Mucosa of descending colon (tissue), 3 donors: ENCODE data around the gene PAFAH2. TPM values are rescaled to one million over a fixed set of nuclear protein-coding genes. Genes with fewer than 3 reads are reported as not detected.
"Not testable (repeated sequence)": the region's sequence is repeated elsewhere in the genome, so short reads cannot be mapped to it uniquely, and the experiment has no call there.

ENCODE experiments used
- ATAC-seq: fragments of 200-7000 bp; cut with Tn5 transposase; one replicate; pipeline ENCODE4 v1.9.1; 2020; ENCODE audit warnings: mild to moderate bottlenecking, moderate library complexity
- DNase-seq, 3 donors: peaks; one replicate each; pipeline ENCODE4 v3.0.0-alpha.2; 2020
- H3K36me3 ChIP-seq: fragments of 200-600 bp; one replicate; pipeline ENCODE4 v1.8.0; 2021; ENCODE audit warnings: low read depth, mild to moderate bottlenecking
- H3K4me1 ChIP-seq: fragments of 200-600 bp; one replicate; pipeline ENCODE4 v1.8.0; 2021; ENCODE audit warnings: low read depth, mild to moderate bottlenecking
- H3K4me3 ChIP-seq: fragments of 200-600 bp; one replicate; pipeline ENCODE4 v1.8.0; 2021; ENCODE audit warnings: mild to moderate bottlenecking
- H3K9me3 ChIP-seq: fragments of 200-600 bp; one replicate; pipeline ENCODE4 v1.8.0; 2021; ENCODE audit warnings: mild to moderate bottlenecking
- intact Hi-C, 2 donors: fragments of 100-400 bp; cut with DNase I in 1 of 2; cut with micrococcal nuclease in 1 of 2; formaldehyde crosslinking; loops; one replicate each; pipeline versions ENCODE4 v1.11.0 to v1.11.1; 2022; cut with DNase I, micrococcal nuclease
- total RNA-seq, 3 donors: library from RNA; stranded (reverse); fragmentation: NEBNext Ultra II Directional in 2 of 3; extraction: Animal tissue kit (Norgen Biotek cat#: 25700) in 2 of 3; gene quantifications; one replicate each; pipeline versions ENCODE4 v1.2.1 to v1.2.4, GENCODE V29; 2021 to 2023
- TF ChIP-seq, protein P1 (sequence below): fragments of 200-600 bp; IDR thresholded peaks from one replicate; pipeline ENCODE4 v1.8.0; 2022; ENCODE audit warnings: antibody characterized with exemption, mild to moderate bottlenecking
- donor health status: DM: no; HTN: no; CAD: no; lungs with moderate emphysema.
- donor health status: DM: no; HTN: no; CAD: no.
- donor health status: DM: no; HTN: yes; CAD: no.

The PAFAH2 gene
- total RNA-seq, 3 donors from 2014 or later = 25.8 to 51.8 (median 38.0) TPM

DNA sequence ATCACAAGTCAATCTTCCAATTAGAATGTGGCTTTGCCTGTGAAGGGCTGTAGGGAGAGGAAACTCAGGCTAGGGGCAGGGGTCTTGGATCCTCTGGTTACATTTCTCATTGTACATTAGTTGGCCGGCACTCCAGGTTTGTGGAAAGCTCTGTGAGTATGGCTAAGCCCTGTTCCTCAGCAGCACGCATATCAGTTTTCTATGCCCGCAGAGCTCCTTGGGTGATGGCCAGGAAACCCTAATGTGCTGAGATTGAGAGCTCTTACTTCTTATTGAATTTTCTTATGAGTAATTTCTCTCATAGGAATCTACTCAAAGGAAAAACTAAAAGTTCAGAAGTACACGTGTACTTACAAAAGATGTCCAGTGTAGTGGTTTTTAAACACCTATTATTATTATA lies 60.9 kb downstream of the PAFAH2 start:
- Histone ChIP-seq H3K36me3 (no peaks in the 10 kb centered on the region), H3K9me3 (no peaks in the 10 kb centered on the region), H3K4me3 (no peak overlapping the region), H3K4me1 (peaks cover 5% of the 10 kb centered on the region)
- ATAC-seq = no peak
- TF ChIP-seq, protein P1, sequence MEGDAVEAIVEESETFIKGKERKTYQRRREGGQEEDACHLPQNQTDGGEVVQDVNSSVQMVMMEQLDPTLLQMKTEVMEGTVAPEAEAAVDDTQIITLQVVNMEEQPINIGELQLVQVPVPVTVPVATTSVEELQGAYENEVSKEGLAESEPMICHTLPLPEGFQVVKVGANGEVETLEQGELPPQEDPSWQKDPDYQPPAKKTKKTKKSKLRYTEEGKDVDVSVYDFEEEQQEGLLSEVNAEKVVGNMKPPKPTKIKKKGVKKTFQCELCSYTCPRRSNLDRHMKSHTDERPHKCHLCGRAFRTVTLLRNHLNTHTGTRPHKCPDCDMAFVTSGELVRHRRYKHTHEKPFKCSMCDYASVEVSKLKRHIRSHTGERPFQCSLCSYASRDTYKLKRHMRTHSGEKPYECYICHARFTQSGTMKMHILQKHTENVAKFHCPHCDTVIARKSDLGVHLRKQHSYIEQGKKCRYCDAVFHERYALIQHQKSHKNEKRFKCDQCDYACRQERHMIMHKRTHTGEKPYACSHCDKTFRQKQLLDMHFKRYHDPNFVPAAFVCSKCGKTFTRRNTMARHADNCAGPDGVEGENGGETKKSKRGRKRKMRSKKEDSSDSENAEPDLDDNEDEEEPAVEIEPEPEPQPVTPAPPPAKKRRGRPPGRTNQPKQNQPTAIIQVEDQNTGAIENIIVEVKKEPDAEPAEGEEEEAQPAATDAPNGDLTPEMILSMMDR = no peak
- DNase-seq = no peak
- intact Hi-C loops = no loop called here

DNA sequence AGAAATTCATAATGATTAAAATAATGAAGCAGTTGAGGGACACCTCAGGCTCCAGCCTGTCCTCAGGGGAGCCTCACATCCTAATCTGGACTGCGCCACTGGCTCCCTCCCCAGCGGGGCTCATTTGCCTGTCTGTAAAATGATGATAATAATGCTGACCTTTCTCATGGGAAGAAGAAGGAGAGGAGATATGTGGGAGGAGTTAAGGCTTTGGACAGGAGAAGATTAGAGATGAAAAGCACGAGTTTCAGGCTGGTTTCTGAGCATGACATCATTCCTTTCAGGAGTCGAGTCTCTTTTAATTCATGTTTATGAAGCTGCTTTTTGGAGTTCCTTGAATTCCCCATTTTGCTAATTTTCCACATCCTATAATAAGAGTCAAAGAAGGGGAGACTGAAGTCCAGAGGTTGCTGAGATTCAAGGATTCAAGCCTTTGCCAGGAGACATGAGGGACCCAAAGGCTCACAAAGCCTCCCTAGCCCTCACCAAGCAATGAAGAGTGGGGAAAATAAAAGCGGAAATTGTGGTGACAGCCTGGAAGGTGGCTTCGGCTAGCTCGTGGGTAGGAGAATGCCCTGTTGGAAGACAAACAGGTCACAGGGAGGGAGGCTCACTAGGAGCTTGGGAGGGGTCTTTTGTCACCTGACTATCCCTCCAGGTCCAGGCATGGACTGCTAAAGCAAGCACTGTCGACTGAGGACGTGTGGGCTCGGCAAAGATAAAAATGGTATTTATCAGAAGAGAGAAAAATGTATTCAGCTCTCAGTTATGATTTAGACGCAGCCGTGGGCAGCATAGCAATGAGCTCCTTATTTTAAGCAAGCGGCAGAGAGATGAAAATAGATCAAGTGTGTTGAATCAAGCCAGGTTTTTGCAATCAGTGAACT lies 64.1 kb downstream of the PAFAH2 start:
- TF ChIP-seq, protein P1 = no peak
- no peak for DNase-seq
- H3K36me3 ChIP-seq = no peaks in the 10 kb centered on the region
- peaks cover 5% of the 10 kb centered on the region for H3K4me1 ChIP-seq
- no peaks in the 10 kb centered on the region for H3K9me3 ChIP-seq
- no peak overlapping the region for H3K4me3 ChIP-seq
- ATAC-seq = no peak
- intact Hi-C loops = no loop called here

DNA sequence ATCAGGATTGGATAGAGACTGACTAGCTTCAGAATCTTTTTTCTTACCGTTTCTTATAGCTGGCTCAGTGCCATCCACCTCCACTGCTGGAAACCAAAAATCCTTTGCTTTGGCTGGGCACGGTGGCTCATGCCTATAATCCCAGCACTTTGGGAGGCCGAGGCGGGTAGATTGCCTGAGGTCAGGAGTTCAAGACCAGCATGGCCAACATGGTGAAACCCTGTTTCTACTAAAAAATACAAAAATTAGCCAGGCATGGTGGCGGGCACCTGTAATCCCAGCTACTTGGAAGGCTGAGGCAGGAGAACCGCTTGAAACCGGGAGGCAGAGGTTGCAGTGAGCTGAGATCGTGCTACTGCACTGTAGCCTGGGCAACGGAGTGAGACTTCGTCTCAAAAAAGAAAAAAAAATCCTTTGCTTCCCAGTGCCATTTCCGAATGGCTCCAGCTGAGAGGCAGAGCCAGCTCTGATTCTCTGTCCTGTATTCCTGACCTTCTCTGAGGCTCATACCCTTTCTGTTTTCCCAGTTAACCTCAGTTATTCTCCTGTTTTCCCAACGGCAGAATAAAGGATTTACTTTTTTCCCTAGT lies 65.0 kb downstream of the PAFAH2 start:
- H3K9me3 ChIP-seq, ATAC-seq, H3K4me1 ChIP-seq, H3K4me3 ChIP-seq, intact Hi-C loops, H3K36me3 ChIP-seq, DNase-seq: not testable (repeated sequence)

DNA sequence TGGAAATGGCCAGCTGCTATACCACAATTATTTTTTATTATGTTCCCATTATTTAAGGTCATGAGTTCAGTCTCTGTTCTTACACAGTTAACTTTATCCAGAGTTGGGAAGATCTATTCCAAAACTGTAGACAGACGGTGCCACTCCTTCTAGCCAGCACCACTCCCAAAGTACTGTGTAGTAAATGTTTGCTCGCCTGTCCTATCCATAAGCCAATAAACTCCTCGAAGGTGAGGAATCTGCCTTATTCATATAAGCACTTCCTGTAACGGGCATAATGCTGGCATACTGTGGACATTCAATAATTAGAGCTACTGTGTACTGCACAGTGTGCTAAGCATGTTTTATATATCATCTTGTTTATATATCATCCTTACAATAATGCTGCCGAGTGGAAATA lies 65.5 kb downstream of the PAFAH2 start:
- TF ChIP-seq, protein P1 = no peak
- H3K4me1 ChIP-seq = peaks cover 5% of the 10 kb centered on the region
- DNase-seq (no peak), ATAC-seq (peak; percentile 84)
- no peaks in the 10 kb centered on the region for H3K36me3 ChIP-seq
- no peaks in the 10 kb centered on the region for H3K9me3 ChIP-seq
- no peak overlapping the region for H3K4me3 ChIP-seq
- intact Hi-C loops = no loop called here

DNA sequence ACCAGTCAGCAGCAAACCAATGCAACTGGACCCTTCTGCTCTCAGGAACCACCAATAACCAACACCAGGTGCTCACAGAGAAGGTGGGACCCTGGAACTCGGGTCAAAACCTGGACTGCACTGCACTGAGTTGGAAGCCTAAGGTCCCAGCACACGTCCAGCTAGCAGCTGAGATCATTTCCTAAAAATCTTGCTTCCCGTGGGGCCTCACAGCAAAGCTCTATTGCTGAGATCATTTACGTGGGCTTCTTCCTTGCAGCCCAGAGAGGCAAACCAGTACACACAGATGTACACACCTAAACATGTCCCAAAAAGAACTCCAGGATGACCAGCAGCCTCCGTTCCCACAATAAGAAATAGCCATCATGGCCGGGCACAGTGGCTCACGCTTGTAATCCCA lies 68.8 kb downstream of the PAFAH2 start:
- no peaks in the 10 kb centered on the region for H3K36me3 ChIP-seq
- TF ChIP-seq, protein P1 = no peak
- H3K9me3 ChIP-seq = no peaks in the 10 kb centered on the region
- no peak overlapping the region for H3K4me3 ChIP-seq
- no peak for DNase-seq
- ATAC-seq = no peak
- H3K4me1 ChIP-seq = peaks cover 5% of the 10 kb centered on the region
- intact Hi-C loops = no loop called here

DNA sequence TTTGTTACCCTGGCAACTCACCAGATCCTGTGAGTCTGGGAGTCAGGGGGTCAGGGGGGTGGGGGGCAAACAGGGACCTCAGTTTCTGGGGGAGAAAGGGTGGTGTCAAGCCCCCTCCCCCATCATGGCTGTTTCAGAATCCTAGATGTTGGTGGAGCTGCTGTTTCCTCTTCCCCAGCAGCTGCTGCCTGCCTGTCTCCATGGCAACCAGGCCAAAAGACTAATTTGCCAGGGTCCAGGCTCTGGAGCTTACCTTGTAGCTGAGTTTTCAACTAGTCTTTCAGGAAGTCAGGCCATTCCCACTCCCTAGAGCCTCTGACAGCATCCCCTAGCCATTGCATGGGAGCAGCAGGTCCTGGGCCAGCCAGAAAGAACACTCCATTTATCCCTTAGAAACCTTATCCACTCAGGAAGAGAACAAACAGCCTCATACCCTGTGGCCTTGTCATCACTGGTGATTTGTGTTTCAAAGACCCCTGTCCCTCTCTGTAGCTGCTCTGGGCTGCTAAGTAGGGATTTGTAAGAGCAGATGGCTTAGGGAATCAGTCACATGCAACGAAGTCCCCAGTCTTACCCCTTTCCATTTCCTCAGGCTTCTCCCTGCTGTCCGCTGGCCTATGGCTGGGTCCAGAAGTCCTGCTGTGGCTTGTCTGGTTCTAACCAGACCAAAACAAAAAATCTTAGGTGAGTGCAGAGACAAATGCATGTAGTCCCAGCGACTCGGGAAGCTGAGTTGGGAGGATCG lies 70.2 kb downstream of the PAFAH2 start:
- DNase-seq (no peak), ATAC-seq (no peak)
- H3K4me1 ChIP-seq = peaks cover 7% of the 10 kb centered on the region
- TF ChIP-seq, protein P1 = no peak
- H3K4me3 ChIP-seq = no peak overlapping the region
- intact Hi-C loops = no loop called here
- no peaks in the 10 kb centered on the region for H3K36me3 ChIP-seq
- H3K9me3 ChIP-seq = no peaks in the 10 kb centered on the region
